Retina (tissue), 1 donor: ENCODE measurements around the gene CX3CR1.

Source experiments
- DNase-seq: peaks from one replicate; pipeline ENCODE4 v3.0.0-alpha.2; 2016

Gene CX3CR1

DNA sequence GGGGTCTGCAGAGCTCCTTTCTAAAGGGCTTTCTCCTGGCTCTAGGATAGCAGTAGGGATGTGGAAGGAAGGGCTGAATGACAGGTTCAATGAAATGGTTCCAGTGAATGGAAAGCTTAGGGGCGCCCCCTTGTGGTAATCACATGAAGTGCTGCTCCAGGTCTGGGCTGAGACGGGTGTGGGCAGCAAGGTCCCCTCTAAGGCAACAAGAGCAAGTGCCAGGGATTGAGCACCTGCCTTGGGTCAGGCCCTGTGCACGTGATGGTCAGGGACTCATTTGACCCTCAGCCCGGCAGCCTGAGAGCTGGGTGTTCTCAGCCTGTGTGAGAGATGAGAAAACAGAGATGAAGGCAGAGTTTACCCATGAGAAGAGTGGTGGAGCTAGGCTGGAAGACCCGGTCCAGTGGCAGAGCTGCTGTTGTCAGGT is 12.1 kb upstream of the CX3CR1 start:
- peak; percentile 81 for DNase-seq

DNA sequence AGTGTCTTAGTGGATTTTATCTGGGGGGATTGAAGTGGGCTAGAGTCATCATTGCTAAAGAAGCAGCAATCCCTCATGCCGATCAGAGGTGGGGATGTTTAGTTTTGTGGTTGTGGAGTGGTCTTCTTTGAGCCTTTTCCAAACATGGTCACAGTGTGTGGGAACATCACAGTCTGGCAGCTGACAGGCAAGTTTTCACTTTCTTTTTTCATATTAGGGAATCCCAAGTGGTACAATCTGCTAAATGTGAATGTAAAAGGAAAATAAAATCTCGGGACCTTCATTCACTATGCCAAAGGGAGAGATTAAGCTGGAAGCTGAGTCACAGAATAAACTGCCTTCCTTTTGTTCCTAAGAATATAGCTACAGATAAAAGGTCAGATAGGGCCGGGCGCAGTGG is 10.4 kb upstream of the CX3CR1 start:
- DNase-seq, result no peak

DNA sequence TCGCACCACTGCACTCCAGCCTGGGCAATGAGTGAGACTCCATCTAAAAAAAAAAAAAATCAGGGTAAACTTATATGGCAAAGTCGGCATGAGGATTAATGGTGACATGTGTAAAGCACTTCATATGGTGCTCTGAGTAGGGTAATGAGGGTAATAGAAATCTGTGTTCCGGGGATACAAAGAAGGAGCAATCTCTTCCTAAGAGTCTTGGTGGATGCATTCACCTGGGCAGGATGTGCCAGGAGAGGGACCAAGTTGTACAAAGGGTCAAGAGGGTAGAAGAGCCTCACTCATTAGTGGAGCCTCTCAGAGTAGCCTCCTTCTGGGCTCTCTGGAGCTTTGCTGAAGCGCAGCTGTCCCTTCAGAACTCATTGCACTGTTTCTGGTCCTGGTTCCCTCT is 9.3 kb upstream of the CX3CR1 start:
- DNase-seq, result no peak

DNA sequence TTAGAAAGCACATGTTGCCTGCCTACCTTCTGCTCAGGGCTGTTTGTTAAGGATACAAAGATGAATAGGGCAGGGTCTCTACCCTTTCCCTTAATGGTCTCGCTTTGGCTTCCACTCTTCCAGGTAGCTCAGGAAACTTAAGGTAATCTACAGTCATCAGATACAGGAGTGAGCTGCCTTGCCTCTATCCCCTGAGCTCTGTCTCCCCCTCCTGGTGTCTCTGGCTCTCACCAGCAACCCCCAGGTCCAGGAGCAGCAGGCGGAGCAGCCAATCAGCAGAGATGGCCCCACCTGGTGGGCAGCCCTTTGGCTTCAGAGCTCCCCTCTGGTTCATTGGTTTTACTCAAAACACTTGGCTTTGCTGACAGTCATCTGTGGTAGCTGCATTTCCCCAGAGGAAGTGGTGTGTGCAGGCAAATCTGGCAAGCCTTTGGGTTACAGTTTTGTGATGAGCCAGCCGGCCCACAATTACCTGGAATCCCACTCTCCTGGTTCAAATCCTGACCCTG is 8.5 kb upstream of the CX3CR1 start:
- peak; percentile 77 for DNase-seq

DNA sequence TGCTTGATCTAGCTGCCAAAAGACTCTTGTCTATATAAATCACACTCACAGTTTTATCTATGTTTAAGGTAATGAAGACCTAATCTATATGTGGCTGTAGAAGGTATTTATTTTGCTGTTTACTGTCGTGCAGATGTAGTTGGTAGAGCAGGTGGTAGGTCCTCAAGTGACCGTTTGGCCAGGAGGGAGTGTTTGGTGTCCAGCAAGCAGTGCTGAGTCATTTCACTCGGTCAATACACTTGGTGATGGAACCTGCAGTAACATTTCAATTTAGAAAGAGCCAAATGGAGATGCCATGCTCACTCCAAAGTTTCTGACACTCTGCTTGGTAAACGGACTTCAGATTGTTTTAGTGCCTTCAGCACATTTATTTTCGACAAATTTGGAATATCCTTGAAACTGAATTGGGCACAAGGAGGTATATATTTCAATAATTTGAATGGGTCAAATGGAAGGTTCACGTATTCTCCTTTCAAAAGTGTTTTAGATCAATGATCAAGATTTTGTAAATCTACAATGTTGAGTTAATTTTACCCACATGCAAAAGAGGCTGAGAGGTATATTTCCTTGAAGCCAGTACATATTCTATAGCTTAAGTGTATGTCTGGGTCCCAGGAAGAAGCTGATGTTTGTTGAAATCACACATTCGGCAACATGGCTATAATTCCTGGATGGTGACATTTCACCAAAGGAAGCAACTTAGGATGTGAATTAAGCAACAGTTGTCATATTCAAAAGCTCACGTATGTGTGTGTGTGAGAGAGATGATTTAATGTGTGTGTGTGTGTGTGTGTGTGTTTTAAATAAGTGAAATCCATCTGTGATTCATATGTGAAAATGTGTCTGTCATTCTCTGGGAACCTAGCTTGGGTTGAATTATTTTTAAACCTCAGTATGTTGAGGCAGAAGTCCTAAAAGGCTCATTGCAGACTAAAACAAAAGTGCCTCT is 7.7 kb upstream of the CX3CR1 start:
- no peak for DNase-seq

DNA sequence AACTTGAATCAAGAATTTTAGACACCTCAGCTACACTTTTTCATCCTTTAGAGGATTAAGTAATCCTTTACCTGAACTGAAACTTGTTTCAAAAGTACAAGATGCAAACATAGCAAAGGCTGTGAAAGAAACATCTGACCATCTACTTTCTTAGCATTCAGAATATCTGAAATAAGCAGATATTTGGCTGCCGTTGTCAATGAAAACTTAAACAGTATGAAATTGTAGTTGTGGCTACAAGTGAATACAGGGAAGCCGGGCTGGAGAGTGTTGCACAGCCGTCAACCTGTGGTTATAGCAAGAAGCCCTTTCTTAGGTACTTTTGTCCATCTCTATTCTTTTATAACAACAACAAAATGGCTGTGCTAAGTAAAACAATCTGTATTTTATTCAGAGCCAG is 6.9 kb upstream of the CX3CR1 start:
- DNase-seq, result no peak

DNA sequence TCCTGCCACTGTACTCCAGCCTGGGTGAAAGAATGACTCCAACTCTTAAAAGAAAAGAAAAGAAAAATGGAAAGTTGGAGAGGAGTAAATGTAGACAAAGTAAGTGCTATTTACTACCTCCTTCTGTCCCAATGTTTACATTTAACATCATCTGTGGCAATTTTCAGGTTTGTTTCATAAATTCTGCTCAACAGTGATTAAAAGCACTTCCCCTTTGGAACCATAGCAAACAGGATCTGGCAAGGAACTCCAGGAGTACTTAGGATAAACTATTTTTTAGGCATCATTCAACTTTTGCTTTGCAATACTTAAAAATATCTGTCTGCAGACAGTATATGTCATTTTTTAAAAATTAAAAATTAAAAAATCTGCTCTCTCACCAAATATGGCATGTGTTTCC is 5.5 kb upstream of the CX3CR1 start:
- no peak for DNase-seq

DNA sequence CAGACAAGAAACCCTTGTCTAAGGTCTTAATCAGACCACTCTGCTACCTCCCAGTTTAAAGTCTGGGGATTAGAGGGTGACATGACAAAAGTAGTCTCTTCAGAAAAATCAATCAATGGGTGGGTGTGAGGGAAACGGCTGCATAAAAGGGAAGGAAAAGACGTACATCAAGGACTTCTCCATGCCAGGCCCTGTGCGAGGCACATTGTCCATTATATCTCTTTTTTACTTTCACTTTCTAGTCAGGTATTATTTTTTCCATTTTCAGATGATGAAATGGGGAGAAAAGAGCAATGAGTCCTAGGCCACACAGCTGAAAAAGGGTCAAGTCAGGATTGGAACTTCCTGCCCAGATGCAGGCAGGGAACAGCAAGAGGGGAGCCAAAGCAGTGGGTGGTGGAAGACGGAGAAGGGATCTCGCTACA is 4.6 kb upstream of the CX3CR1 start:
- no peak for DNase-seq

DNA sequence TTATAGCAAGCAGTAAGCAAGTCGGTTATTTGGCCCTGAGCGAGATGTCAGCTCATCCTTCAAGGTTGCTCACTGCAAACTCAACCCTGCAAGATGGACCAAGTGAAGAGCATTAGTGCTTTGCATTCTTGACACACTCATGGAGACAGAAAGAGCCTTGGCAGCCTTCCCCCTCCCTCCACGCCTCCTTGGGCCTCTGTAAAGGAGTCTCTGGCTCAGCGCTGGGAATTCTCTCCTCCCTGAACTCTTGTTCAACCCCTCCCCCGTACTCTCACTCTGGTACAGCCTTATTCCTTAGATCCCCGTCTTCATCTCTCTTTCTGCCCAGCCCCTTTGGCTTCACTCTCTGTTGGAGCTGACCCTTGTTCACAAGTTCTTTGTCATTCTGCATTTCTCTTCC is 2.2 kb upstream of the CX3CR1 start:
- DNase-seq, result no peak

DNA sequence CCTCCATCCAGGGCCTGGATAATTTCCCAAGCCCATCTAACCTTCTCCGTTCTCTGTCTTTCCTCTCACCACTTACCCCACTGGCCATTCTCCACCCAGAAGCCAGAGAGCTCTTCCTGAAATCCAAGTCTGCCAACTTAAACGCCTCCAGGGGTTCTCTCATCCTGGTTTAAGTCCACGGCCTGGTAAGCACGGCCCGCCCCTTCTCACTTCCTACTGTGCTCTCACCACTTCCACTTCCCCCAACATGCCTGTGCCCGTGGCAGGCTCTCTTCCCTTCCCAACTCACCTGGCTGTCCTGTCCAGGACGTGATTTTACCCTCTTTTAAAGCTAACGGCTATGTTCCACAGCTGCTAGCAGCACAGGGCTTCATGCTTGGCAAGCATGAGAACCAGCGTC is 1.7 kb upstream of the CX3CR1 start:
- no peak for DNase-seq

DNA sequence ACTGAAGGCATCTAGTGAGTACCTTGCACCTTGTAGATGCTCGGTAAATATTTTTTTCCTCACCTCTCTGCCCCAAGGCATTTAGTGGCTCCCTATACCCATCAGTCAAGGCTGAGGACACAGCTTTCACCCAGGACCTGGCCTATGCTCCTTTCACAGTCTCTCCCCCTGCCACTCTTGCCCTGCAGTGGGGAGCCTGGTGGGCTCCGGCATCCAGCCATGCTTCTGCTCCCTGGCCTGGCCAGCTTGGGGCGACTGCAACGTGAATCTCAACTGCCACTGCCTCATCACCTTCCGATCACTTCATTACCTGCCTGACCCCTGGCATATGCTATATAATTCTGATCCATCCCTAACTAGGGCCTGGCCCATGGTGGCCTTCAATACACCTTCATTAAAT is 735 bp upstream of the CX3CR1 start:
- DNase-seq, result no peak

DNA sequence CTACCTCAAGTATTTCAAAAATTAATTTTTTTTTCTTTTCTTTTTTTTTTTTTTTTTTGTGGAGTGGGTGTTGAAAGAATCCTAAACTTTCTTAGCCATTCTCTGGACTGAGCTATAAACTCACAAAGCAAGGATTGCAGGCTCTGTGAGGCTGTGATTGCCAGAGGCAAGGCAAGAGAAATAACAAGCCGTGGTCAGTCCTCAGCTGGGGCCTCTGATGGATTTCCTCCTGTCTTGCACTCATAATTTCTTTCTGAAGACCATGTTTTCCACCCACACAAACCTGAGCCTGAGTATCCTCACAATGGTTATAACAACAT is 1.3 kb downstream of the CX3CR1 start:
- DNase-seq, result no peak

DNA sequence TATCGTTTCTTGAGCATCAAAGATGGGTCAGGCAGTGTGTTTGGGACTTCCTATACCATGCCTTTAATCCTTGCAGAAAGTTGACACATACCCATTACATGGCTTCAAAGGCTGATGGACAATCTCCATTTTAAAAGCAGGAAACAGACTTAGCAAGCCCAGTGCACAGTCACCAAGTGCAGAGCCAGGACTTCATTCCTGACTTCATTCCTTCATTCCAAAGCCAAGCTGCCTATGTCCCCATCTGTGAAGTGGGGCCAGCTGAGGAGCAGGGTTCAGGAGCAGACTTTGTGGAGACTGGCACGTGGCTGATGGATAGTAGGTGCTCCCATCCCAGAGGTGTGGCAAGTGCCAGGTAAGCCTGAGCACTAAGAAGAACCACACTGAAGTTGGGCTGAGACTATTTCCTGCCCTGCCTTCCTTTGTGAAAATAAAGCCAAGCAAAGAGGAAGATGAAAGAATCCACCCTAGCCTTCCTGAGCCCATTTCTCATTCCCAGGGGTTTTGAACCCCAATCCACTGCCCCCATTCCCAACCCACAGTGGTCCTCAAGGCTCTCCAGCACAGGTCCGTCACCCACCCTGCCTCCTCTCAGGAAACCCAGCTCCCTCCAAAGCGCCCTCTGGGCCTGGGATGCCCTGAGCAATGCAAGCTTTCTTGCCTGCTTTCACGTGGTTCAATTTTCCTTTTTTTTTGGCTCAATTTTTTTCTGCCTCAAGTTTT is 1.8 kb downstream of the CX3CR1 start:
- DNase-seq, result no peak

DNA sequence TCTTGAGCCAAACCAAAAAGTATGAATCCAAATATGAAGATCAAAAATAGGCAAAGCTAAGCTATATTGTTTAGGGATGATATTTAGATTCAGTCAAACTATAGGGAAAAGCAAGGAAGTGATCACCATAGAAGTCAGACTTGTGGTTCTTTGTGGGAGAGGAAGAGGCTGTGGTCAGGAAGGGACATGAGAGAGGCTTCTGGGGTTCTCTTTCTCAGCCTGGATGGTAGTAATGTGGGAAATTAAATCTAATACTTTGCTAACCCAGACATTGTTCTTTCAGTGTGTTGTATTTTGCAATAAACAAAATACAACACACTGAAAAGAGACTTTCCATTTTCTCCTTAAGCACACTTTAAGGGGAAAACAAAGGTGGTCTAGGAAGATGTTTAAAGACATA is 3.1 kb downstream of the CX3CR1 start:
- no peak for DNase-seq

DNA sequence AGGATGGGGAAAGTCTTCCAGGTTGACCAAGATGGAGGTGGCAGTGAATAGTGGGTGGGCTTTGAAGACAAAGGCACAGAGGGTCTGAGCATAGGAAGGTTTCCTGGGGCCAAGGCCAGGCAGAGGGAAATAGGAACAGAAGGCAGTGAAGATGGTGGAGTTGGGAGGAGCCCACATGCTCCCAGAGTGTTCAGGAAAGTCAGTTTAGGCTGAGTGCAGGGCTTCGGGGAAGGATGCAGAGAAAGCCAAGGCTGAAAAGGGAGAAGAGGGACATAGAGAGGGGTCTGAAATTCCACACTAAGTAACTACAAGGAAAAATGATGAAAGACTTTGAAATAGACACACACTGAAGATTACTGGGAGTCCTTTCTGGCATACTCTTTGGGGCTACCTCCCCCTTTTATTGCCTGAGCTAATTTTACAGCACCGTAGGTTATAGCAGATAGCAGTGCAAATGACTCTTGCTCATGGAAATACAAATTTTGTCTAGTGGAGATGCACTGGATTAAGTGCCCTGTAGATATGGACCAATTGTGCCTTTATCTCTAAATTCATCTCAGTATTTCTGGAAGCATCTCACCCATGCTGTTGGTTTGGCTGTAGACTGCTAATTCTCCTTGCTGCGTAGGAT is 3.8 kb downstream of the CX3CR1 start:
- DNase-seq, result no peak

DNA sequence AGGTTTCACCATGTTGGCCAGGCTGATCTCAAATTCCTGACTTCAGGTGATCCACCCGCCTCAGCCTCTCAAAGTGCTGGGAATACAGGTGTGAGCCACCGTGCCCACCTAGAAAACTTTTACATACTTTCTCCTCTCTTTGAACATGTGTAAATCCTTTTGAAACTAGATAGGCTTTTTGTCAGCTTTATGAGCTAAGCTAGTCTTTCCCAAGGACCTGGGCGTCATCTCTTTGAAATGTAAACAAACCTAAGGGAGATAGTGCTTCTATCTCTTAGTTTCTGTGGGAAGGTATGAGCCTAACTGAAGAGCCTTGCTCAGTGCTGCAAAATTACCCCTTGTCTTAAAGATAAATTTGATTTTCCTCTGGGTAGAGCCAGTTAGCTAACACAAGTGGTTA is 4.8 kb downstream of the CX3CR1 start:
- DNase-seq, result no peak

DNA sequence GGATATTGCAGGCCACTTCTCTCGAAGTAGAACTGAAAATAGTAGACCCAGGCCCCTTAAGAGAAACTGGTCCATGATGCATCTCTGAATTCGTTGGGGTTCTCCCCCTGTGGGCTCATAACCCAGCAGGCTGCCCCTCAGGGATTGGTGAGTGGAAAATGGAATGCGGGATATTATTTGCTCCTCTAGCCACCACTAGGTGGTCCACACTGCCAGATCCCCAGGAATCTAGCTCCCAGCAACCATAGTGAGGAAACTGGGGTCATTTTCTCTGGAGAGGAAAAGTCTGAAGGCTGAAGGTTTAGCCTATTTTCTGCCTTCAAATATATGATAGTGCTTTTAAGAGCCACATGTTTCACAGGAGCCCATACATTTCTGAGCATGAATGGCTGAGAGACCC is 6.7 kb downstream of the CX3CR1 start:
- no peak for DNase-seq

DNA sequence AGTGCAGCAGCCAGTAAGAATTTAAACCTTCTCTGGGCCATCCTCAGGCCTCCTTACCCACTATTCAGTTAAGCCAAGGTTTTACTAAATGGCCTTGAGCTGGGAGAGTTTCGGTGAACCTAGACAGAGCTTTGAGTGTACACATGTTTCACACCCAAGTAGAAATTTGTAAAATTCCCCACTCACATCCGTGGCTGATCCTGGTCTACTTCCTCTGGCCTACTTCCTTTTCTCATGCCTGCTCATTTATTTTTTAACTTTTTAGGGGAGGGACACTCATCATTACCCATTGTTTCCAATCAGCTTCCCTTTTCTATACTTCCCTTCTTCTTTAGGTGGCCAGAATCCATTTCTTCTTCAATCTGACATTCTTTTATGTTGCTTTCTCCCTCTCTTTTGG is 7.6 kb downstream of the CX3CR1 start:
- DNase-seq, result no peak

DNA sequence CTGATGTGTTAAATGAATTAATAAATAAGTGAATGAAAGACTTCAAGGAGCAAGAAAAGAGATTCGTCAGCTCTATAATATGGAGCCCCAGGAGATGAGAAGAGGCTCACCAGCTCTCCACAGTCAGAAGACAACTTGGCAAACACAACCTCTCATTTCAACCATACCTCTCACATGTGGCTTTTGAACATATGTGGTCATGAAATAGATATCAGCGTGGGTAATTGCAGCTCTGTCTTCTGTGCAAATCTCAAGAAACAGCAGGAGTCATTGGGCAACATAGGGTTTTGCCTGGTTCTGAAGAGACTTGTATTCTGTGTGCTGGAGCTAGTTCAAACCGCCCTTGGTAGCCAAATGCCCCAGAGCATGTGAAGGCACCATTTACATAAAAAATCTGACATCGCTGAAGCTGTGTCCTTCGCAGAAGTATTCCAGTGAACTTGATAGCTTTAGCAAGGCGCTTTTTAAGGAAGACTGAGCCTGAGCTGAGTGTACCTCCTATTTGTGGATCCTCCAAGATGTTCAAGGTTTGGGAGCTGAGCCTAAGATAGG is 8.4 kb downstream of the CX3CR1 start:
- no peak for DNase-seq

DNA sequence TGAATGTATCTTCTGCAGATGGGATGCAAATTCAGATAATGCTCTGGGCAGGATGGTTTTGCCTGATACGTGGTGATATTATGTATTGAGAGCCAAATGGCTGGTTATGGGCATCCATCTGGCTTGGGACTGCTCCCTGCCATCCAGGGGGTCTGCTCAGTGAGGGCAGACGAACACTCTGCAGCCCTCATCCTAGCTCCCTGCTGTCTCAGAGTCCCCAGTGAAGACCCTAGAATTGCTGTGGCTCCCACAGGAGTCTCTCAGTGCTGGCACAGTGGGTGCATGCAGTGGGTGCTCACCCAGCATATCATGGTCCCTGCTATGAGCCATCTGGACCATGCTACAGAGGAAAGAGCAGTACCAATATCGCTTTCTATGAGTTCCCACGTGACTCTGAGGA is 10.3 kb downstream of the CX3CR1 start:
- DNase-seq, result no peak

DNA sequence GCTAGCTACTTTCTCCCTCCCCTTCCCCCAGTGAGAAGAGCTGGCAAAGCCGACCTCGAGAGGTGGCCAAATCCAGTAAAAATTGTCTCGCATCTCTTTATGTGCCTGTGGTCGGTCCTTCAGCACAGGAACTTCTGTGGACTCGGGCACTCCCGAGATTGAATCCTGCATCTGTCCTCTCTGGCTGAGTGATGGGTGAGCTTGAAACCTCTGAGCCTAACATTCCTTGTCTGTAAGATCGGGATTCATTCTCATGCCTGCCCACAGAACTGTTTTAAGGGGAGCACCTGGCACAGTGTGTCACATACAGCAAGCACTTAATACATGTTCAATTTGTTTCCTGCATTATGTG is 11.3 kb downstream of the CX3CR1 start:
- peak; percentile 16 for DNase-seq

DNA sequence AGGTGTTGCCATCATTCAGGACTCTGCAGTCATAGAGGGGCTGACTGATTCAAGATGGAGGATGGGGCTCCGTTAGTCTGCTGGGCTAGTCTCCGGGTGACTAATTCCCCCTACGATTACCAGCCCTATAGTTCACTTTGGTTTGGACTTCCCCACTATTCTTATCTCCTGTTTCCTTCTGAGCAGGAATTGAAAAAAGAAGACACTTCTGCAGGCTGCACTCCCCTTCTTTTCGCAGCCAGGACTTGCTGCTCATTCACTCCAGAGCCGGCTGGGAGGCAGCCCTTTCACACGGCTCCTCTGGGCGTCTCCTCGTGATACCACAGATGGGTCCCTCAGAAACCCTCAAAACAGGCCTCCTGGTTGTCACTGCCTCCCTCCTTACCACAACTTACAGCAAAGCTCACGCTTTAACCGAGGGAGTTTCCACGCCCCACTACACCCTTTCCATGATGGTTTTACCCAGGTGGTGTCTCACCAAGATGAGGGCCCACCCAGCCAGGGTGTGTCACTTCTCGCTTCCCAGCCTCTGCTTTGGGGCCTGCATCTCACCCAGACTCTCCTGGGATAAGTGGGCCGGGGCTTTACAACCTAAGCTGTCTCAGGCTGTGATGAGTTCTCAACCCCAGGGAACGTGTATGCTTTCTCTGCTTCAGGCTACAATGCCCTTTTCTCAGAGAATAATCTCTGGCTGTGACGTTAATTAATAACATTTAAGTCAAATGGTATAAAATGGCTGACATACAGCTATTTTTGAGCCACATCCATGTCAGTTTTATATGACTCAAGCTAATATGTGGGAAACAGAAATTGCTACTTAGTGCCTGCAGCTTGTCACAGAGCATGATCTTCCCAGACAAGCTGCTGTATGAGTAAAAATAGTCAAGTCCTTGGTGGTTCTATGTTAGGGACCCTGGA is 11.9 kb downstream of the CX3CR1 start:
- DNase-seq, result peak; percentile 17
